GM23338 (cell line): ENCODE measurements around the gene MCM9. TPM values are rescaled to one million over a fixed set of nuclear protein-coding genes. Genes with fewer than 3 reads are reported as not detected.

Experiments
- ATAC-seq: fragments of 200-7000 bp; cut with Tn5 transposase; 3 replicates; pipeline ENCODE4 v1.9.1; 2020
- DNase-seq: peaks from one replicate; pipeline ENCODE4 v3.0.0-alpha.2; 2015; ENCODE audit warnings: low spot score
- H2AFZ ChIP-seq: fragments of 200-600 bp; sonication (generic); 2 replicates; pipeline ENCODE4 v1.8.0; 2016; ENCODE audit warnings: antibody characterized with exemption, mild to moderate bottlenecking, moderate library complexity
- H3F3A ChIP-seq: fragments of 200-600 bp; sonication (generic); replicated peaks from 2 replicates; pipeline ENCODE4 v1.8.0; 2017; ENCODE audit warnings: antibody characterized with exemption, mixed run types, low read depth
- H3K27ac ChIP-seq: fragments of 200-600 bp; sonication (generic); 2 replicates; pipeline ENCODE4 v1.6.1; 2016; ENCODE audit warnings: low read depth
- H3K27me3 ChIP-seq: fragments of 200-600 bp; sonication (generic); 2 replicates; pipeline ENCODE4 v1.8.0; 2016; ENCODE audit warnings: mild to moderate bottlenecking, mixed run types, moderate library complexity; ENCODE audit not compliant: insufficient read depth
- H3K36me3 ChIP-seq: fragments of 200-600 bp; sonication (generic); 2 replicates; pipeline ENCODE4 v1.8.0; 2016; ENCODE audit warnings: mild to moderate bottlenecking; ENCODE audit not compliant: insufficient read depth
- H3K4me1 ChIP-seq: fragments of 200-600 bp; sonication (generic); 2 replicates; pipeline ENCODE4 v1.8.0; 2016; ENCODE audit warnings: mild to moderate bottlenecking, moderate library complexity; ENCODE audit not compliant: insufficient read depth
- H3K4me2 ChIP-seq: fragments of 200-600 bp; sonication (generic); 2 replicates; pipeline ENCODE4 v1.7.1; 2017; ENCODE audit warnings: mixed run types
- H3K4me3 ChIP-seq: fragments of 200-600 bp; sonication (generic); 2 replicates; pipeline ENCODE4 v1.6.1; 2016; ENCODE audit warnings: mixed run types
- H3K79me2 ChIP-seq: fragments of 200-600 bp; sonication (generic); replicated peaks from 2 replicates; pipeline ENCODE4 v1.8.0; 2017; ENCODE audit warnings: mild to moderate bottlenecking; ENCODE audit not compliant: insufficient read depth
- H3K9me2 ChIP-seq: fragments of 200-600 bp; sonication (generic); 2 replicates; pipeline ENCODE4 v1.8.0; 2017; ENCODE audit not compliant: insufficient read depth
- H4K20me1 ChIP-seq: fragments of 200-600 bp; sonication (generic); replicated peaks from 2 replicates; pipeline ENCODE4 v1.8.0; 2017; ENCODE audit warnings: mild to moderate bottlenecking; ENCODE audit not compliant: insufficient read depth
- H3K27ac Mint-ChIP-seq: 2 replicates; pipeline ENCODE4 v1.8.0; 2020; ENCODE audit warnings: inconsistent platforms, mild to moderate bottlenecking, moderate library complexity, mixed read lengths
- H3K27me3 Mint-ChIP-seq: 3 replicates; pipeline ENCODE4 v1.8.0; 2022; ENCODE audit warnings: low read depth, mild to moderate bottlenecking, moderate library complexity, mixed read lengths, inconsistent platforms; ENCODE audit not compliant: insufficient read depth, poor library complexity
- H3K36me3 Mint-ChIP-seq: 3 replicates; pipeline ENCODE4 v1.8.0; 2021; ENCODE audit warnings: low read depth, mild to moderate bottlenecking, inconsistent platforms, moderate library complexity, mixed read lengths
- H3K4me1 Mint-ChIP-seq: 3 replicates; pipeline ENCODE4 v1.8.0; 2020; ENCODE audit warnings: mild to moderate bottlenecking, inconsistent platforms, mixed read lengths
- H3K4me3 Mint-ChIP-seq: 3 replicates; pipeline ENCODE4 v1.8.0; 2021; ENCODE audit warnings: moderate library complexity, mild to moderate bottlenecking, inconsistent platforms, mixed read lengths
- H3K9me3 Mint-ChIP-seq: 3 replicates; pipeline ENCODE4 v1.8.0; 2020; ENCODE audit warnings: moderate library complexity, mild to moderate bottlenecking, inconsistent platforms, mixed read lengths
- CREB1 ChIP-seq: fragments of 250-450 bp; sonication (Bioruptor Pico); IDR thresholded peaks from 2 replicates; pipeline ENCODE4 v1.5.0; 2020; ENCODE audit warnings: low read depth, mild to moderate bottlenecking, moderate library complexity
- CTCF ChIP-seq, 2 experiments: fragments of 200-600 bp in 1 of 2; sonication (generic) in 1 of 2; conservative IDR thresholded peaks; 2 replicates each; pipeline versions ENCODE4 v1.5.1 to v1.6.1; 2016 to 2017; ENCODE audit warnings: antibody characterized with exemption in 2 of 2, low read depth in 2 of 2, mild to moderate bottlenecking in 2 of 2, moderate library complexity in 1 of 2
- EZH2 ChIP-seq: fragments of 200-600 bp; sonication (generic); IDR thresholded peaks from one replicate; pipeline ENCODE4 v1.8.0; 2017; ENCODE audit warnings: antibody characterized with exemption, mild to moderate bottlenecking, low read depth; ENCODE audit not compliant: unreplicated experiment
- EZH2phosphoT487 ChIP-seq: fragments of 200-600 bp; sonication (generic); IDR thresholded peaks from one replicate; pipeline ENCODE4 v1.8.1; 2018; ENCODE audit warnings: antibody characterized with exemption; ENCODE audit not compliant: unreplicated experiment
- JUNB ChIP-seq: IDR thresholded peaks from one replicate; pipeline ENCODE4 v1.6.1; 2016; ENCODE audit warnings: antibody characterized with exemption; ENCODE audit not compliant: unreplicated experiment
- NANOG ChIP-seq: IDR thresholded peaks from 2 replicates; pipeline ENCODE4 v1.6.1; 2016; ENCODE audit warnings: antibody characterized with exemption, borderline replicate concordance
- POLR2AphosphoS5 ChIP-seq: IDR thresholded peaks from 2 replicates; pipeline ENCODE4 v1.6.1; 2016; ENCODE audit warnings: antibody characterized with exemption, low read depth
- STAT1 ChIP-seq: IDR thresholded peaks from one replicate; pipeline ENCODE4 v1.6.1; 2016; ENCODE audit warnings: antibody characterized with exemption; ENCODE audit not compliant: unreplicated experiment
- ZNF114 ChIP-seq: fragments of 250-450 bp; sonication (Bioruptor Pico); IDR thresholded peaks from 2 replicates; pipeline ENCODE4 v1.5.0; 2020; ENCODE audit warnings: mild to moderate bottlenecking, moderate library complexity
- ZNF462 ChIP-seq: fragments of 250-450 bp; sonication (Bioruptor Pico); IDR thresholded peaks from 2 replicates; pipeline ENCODE4 v1.5.0; 2020; ENCODE audit warnings: mild to moderate bottlenecking, moderate library complexity
- polyA plus RNA-seq: library from polyadenylated mRNA; unstranded; fragments of >200 nt; fragmentation: Nextera tagmentation; extraction: Ambion mirVana; gene quantifications from 2 replicates; pipeline ENCODE4 v1.2.1, GENCODE V29; 2016
- total RNA-seq: library from RNA; depleted of rRNA; stranded (reverse); fragments of >200 nt; shearing (Covaris generic); gene quantifications from 2 replicates; pipeline ENCODE4 v1.2.3, GENCODE V29; 2014
- TF ChIP-seq, protein P1 (sequence below): IDR thresholded peaks from 2 replicates; pipeline ENCODE4 v1.6.1; 2016; ENCODE audit warnings: antibody characterized with exemption

Gene MCM9
- total and polyA plus RNA-seq, 2 experiments from 2014 or later: 14.9 to 16.6 TPM

GRCh38 chr6:118862443-118862842 lies 72.5 kb downstream of the MCM9 start:
- TF ChIP-seq ZNF462 (CRISPR knock-in tag) (no peak), CTCF (conservative IDR thresholded peaks at IDR 0.05; ENCODE audit: low read depth in 2 of 2) (no peak), POLR2AphosphoS5 (no peak), EZH2 (no peak), STAT1 (no peak), ZNF114 (CRISPR knock-in tag) (no peak), CREB1 (CRISPR knock-in tag) (no peak), JUNB (no peak), EZH2phosphoT487 (no peak), NANOG (no peak)
- TF ChIP-seq, protein P1, sequence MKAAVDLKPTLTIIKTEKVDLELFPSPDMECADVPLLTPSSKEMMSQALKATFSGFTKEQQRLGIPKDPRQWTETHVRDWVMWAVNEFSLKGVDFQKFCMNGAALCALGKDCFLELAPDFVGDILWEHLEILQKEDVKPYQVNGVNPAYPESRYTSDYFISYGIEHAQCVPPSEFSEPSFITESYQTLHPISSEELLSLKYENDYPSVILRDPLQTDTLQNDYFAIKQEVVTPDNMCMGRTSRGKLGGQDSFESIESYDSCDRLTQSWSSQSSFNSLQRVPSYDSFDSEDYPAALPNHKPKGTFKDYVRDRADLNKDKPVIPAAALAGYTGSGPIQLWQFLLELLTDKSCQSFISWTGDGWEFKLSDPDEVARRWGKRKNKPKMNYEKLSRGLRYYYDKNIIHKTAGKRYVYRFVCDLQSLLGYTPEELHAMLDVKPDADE: no peak
- no peak overlapping the region for H2AFZ ChIP-seq
- H3K27ac ChIP-seq: no peak overlapping the region
- no peak overlapping the region for H3K27ac Mint-ChIP-seq
- H3K27me3 ChIP-seq: no peaks in the 10 kb centered on the region
- no peaks in the 10 kb centered on the region for H4K20me1 ChIP-seq
- peaks cover 4% of the 10 kb centered on the region; the same call in 1 of the 2 replicates for H3K79me2 ChIP-seq
- peaks cover 11% of the 10 kb centered on the region for H3K36me3 Mint-ChIP-seq
- H3K36me3 ChIP-seq: no peaks in the 10 kb centered on the region
- no peaks in the 10 kb centered on the region for H3K9me2 ChIP-seq
- H3K9me3 Mint-ChIP-seq: peaks cover 16% of the 10 kb centered on the region
- no peaks in the 10 kb centered on the region for H3F3A ChIP-seq
- H3K4me3 ChIP-seq: no peak overlapping the region
- ATAC-seq (no peak), DNase-seq (no peak)
- peaks cover 11% of the 10 kb centered on the region; the same call in 1 of the 2 replicates for H3K4me1 ChIP-seq
- H3K4me1 Mint-ChIP-seq: peaks cover 9% of the 10 kb centered on the region
- H3K4me2 ChIP-seq: no peak overlapping the region
- no peaks in the 10 kb centered on the region for H3K27me3 Mint-ChIP-seq
- no peak overlapping the region for H3K4me3 Mint-ChIP-seq
